Activated gamma-delta T cell (primary cell): ENCODE data around the gene CA10.

Experiments used
- DNase-seq: peaks from one replicate; lab custom pipeline; 2025; lab: John Stamatoyannopoulos, UW

Gene CA10

GRCh38 chr17:51724043-51724580 lies 434.4 kb downstream of the CA10 start:
- no peak for DNase-seq

- no peak for DNase-seq
Measured at GRCh38 chr17:51722994-51723393, 435.5 kb downstream of the CA10 start.

GRCh38 chr17:51721730-51722129 lies 436.8 kb downstream of the CA10 start:
- no peak for DNase-seq

GRCh38 chr17:51720439-51720838 lies 438.1 kb downstream of the CA10 start:
- no peak for DNase-seq

DNA sequence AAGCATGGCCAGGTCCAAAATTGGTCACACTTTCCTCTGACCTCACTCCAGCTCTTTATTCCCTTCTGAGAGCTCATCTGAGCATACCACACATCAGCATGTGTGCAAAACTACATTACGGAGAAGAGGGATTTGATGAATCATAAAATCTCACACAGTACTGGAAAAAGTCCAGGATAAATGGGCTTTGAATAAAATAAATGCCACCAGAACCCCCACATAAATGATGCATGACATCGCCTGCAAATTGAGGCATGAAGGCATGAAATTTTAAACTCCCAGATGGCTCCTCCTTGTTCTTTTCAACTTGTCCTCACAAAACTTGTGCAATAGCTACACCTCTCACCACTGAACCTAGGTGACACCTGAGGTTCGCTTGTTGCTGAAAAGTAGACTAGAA lies 439.5 kb downstream of the CA10 start:
- DNase-seq: no peak

- no peak for DNase-seq
Measured at GRCh38 chr17:51711581-51711980, 446.9 kb downstream of the CA10 start.

- DNase-seq: no peak
Measured at GRCh38 chr17:51710634-51710979, 447.9 kb downstream of the CA10 start.

GRCh38 chr17:51709694-51710633 lies 448.6 kb downstream of the CA10 start:
- DNase-seq: no peak

DNA sequence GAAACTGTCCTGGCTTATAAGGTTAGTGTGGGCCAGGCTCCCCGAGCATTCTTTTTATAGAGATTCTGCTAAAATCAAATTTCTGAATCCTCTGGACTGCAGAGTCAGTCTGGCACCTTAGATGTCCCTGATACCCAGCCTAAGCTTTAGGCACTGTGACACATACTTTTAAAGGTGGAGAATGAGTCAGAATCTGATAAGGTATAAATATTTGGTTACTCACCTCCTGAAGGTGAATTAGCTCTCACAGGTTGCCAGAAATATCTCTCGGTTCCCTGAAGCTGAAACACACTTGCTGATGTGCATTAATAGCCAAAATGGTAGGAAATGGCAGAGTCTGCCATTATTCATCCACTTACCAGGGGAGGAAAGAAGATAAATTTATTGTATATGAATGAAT lies 451.3 kb downstream of the CA10 start:
- DNase-seq: no peak

DNA sequence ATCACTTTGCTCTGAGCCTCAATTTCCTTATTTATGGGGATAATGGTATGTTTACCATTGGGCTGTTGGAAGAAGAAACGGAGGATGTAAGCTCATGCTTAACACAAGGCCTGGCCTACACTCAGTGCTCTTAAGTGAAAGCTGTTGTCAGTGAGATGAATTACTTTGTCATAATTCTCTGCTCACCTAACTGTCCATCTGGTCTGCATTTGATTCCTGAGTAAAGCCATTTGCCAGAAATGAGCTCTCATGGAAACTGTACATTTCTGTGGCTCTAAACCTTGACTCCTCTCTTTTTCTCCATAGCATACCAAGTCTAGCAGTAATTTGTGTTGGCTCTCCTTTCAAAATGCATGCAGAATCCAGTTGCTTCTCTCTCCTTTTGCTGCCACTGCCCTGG lies 452.4 kb downstream of the CA10 start:
- no peak for DNase-seq

DNA sequence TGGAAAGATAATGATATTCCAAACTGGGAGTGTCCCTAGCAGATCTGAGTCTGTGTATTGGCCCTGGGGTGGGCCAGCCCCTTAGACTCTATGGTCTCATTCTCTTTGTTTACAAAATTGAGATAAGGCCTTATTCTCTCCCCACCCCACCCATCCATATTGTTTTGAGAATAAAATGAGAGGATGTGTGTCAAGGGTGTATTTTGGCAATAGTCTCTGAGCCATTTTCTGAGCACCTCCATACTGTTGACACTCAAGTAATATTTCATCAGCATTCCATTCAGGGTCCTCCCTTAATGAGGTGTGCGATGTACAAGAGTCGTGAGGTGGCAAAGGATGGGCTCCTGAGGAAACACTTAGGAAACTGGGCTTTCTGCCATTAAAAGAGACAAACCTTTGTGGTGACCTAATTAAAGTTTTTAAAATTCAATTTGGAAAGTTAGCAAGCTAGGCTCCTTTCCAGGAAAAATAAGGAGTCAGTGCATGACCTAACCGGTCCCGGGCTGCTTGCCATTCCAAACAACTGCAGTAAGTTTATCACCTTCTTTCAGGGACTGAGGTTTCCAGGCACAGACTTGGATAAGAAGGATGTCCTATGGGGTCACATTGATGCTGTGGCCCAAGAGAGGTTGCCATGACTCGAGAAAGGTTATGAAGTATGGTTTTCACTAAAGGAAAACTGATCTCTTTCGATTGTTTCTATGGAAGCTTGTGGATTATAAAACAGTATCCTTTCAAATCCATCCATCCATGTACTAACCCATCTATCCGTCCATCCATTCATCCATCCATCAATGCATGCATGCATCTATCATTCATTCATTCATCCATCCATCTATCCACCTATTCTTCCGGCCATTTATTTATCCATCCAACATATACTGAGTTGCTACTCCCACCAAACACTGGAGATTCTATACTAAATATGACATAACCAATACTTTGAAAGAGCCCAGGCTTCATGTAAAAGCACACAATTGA lies 454.9 kb downstream of the CA10 start:
- no peak for DNase-seq

DNA sequence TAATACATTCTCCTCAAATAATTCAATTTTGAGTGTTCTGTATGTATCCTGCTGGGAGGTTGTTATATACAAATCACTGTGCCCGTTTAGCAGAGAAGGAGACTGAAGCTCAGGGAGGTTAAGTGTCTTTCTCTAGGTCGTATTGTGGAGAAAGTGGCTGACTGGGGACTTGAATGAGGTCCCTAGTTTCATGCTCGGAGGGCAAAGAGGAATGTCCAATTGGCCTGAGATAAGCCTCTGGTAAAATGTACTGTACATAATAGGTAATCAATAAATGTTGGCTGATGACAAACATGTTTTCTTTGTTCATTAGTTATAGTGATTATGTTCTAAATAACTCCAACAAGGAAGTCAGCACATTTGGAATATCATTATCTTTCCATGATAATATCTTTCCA lies 455.6 kb downstream of the CA10 start:
- DNase-seq: no peak

- DNase-seq: no peak
Measured at GRCh38 chr17:51701501-51701900, 457.0 kb downstream of the CA10 start.

- no peak for DNase-seq
Measured at GRCh38 chr17:51700011-51700760, 458.3 kb downstream of the CA10 start.

DNA sequence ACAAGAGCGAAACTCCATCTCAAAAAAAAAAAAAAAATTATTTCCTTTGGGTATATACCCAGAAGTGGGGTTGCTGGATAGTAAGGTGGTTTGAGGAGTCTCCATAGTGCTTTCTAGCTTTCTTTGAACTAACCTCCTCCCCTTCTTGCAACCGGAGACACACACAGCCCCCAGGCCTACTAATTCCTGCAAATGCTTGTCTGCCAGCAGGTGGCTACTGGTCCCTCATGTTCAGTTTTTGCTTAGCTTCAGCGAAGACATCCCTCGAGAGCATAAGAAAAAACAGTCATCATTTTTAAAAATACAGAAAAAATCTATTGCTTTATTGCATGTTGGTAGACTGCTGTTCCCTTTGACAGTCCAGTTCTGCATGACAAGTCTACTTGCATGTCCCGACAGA lies 459.2 kb downstream of the CA10 start:
- no peak for DNase-seq

DNA sequence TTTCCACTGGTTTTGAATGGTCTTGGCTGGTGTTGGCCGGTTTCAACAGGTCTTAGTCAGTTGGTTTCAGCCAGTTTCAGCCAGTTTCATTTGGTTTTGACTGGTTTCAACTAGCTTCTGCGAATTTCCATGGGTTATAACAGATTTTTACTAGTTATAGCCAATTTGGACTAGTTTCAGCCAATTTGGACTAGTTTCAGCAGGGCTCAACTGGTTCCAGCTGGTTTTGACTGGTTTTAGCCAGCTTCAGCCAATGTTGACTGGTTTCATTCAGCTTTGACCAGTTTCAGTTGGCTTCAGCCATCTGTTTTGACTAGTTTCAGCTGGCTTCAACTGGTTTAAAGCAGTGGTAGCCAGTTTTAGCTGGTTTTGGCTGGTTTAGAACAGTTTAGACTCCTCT lies 465.6 kb downstream of the CA10 start:
- no peak for DNase-seq

GRCh38 chr17:51687887-51688286 lies 470.6 kb downstream of the CA10 start:
- no peak for DNase-seq

DNA sequence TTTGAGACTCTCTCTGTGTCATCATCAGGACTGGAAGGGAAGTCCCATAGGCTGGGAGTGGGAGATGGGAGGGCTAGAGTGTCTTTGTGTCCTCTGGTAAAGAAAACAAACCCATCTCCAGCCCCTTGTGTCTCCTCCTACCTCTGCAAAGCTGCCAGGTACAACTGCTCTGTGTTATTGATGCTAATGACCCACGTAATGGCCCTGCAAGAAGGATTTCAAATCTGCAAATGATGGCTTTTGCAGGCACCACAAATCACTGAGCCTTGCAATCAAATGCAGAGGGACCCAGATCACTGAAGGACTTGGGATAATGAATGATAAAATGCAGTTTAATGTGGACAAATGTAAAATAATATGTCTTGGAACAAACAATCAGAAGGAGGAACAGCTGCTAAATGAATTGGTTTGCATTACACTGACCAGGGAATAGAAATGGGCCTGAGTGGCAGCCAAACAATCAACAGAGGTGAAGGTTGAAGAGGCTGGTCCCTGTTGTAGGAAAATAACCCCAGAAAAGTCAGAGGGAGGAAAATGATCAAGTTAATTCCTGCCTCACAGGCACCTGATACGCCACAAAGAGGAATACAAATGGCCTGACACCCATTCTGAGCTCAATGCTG lies 473.1 kb downstream of the CA10 start:
- no peak for DNase-seq

DNA sequence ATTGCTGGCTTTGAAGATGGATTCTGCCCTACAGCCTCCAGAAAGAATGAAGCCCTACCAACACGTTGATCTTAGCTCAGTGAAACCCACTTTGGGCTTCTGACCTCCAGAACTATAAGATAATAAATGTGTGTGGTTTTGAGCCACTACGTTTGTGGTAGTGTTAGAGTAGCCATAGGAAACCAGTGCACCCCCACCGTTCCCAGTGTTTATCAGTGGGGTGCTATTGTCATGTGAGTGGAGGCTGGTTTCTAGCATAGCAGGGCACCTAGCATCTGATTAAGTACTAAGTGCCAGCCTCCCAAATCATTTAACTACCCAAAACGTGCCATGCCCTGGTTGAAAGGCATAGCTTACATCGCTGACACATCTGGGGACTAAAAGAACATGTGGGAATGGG lies 474.3 kb downstream of the CA10 start:
- DNase-seq: no peak

- DNase-seq: no peak
Measured at GRCh38 chr17:51683291-51683690, 475.2 kb downstream of the CA10 start.

DNA sequence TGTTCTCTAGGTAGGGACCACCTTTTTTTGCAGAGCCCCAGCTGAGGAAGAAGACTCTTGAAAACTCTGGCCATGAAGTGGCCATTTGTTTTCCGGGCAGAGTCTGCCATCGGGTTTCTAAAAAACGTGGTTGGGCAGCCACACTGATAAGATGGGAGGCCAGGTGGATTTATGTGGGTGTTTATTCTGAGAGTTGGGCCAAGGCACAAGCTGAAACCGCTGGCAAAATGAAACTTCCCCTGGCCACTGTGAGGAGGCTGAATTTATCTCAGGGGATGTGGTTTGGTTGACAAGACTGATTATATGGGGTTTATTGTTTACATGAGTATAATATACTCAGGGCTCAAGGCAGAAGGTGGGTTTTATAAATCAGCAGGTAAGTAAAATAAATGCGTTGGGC lies 476.4 kb downstream of the CA10 start:
- DNase-seq: no peak
